CD4-positive, alpha-beta T cell treated with Interleukin-1 beta for 1 hour (primary cell): ENCODE data around the gene EID1.
"Not testable (repeated sequence)": the region's sequence is repeated elsewhere in the genome, so short reads cannot be mapped to it uniquely, and the experiment has no call there.

Source experiments
- DNase-seq, 2 donors: peaks; one replicate each; pipeline ENCODE4 v3.0.0-alpha.2; 2020 to 2022

EID1 gene

GRCh38 chr15:48877630-48878595 lies at the start of gene EID1:
TSS of gene EID1 (plus strand) at chr15:48878134. CDS start at chr15:48878177, 43 bp downstream.
- peak; percentile 94 for DNase-seq

GRCh38 chr15:48828471-48828870 lies 49.5 kb upstream of the EID1 start:
- no peak for DNase-seq

DNA sequence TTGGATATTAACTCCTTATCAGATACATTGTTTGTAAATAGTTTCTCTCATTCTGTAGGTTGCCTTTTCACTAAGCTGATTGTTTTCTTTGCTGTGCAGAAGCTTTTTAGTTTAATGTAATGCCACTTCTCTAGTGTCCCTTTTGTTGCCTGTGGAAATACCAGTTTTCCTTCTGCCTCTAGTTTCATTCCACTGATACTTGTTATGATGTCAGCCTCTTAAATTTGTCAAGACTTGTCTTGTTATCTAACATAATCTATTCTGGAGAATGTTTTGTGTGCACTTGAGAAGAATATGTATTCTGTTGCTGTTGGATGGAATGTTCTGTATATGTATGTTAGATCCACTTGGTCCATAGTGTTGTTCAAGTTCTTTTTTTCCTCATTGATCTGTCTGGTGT lies 49.0 kb upstream of the EID1 start:
- DNase-seq: no peak

- DNase-seq: no peak
Measured at GRCh38 chr15:48832648-48833047, 45.3 kb upstream of the EID1 start.

DNA sequence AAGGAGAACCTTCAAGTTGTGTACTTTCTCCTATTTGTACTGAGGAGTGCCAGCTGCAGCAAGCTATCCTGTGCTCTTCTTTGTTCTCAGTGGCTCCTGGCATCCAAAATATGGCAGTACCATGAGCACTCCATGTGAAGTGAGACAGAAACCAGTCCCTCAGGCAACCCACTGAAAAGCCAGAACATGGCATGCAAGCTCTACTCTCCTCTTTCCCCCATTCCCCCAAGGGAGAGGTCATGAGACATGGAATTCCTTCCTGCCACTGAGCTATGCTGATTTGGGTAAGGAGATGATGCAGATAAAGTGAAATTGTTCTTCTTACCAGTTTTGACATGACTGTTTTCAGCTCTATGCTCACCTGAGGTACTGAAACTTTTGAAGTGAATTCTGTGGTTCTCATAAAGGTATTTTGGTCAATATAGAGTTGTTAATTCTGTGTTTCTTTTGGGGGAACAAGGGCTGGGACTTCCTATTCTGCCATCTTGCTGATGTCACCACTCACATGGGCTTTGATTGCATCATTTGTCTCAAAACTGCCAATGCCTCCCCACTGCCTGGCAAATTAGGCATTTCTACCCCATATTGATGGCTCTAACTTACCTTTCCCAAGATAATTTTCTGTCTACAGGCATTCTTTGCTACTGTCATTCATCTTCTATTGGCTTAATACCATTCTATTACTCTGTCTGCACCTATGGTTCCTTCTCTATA lies 44.3 kb upstream of the EID1 start:
- no peak for DNase-seq

- DNase-seq: no peak
Measured at GRCh38 chr15:48834756-48835155, 43.2 kb upstream of the EID1 start.

GRCh38 chr15:48842501-48842900 lies 35.4 kb upstream of the EID1 start:
- DNase-seq: no peak

DNA sequence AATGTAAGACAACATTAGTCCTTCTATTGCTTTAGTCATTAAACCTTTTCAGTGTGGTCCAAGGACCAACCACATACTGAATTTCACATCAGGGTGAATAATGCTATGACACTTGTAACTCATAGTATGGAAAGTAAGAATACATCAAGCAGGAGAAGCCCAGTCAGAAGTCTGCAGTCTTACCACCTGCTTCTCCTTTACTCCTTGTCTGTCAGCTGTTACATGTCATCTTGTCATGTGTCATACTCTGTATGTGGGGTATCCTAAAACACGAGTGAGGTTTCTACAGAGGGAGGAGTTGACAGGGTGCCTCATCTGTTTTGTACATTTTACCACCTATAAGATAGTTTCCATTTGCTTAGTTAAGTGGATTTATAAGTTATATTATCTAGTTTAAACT lies 32.8 kb upstream of the EID1 start:
- DNase-seq: no peak

- DNase-seq: no peak
Measured at GRCh38 chr15:48850648-48851047, 27.3 kb upstream of the EID1 start.

DNA sequence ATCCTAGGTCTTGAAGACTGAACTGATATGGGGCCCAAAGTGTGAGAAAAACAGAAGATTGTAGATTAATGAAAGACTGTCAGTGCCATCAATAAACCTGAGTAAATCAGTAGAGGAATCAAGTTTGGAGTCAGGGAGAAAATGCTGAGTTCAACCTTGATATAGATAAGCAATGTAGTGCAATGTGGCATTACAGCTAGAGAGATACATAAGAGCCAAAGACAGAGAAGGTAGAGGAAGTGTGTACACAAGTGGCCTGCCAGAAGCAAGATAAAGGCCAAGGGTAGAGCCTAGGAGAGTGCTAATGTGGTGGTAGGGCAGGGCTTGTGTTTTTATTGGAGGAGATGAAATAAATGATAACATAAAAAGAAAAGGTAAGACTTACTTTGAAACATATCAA lies 26.0 kb upstream of the EID1 start:
- no peak for DNase-seq

DNA sequence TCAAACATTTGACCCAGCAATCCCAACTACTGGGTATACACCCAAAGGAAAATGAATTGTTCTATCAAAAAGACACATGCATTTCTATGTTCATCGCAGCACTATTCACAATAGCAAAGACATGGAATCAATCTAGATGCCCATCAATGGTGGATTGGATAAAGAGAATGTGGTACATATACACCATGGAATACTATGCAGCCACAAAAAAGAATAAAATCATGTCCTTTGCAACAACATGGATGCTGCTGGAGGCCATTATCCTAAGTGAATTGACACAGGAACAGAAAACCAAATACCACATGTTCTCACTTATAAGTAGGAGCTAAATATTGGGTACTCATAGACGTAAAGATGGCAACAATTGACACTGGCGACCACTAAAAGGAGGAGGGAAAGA lies 23.5 kb upstream of the EID1 start:
- not testable (repeated sequence) for DNase-seq

- DNase-seq: no peak
Measured at GRCh38 chr15:48855501-48856440, 22.2 kb upstream of the EID1 start.

DNA sequence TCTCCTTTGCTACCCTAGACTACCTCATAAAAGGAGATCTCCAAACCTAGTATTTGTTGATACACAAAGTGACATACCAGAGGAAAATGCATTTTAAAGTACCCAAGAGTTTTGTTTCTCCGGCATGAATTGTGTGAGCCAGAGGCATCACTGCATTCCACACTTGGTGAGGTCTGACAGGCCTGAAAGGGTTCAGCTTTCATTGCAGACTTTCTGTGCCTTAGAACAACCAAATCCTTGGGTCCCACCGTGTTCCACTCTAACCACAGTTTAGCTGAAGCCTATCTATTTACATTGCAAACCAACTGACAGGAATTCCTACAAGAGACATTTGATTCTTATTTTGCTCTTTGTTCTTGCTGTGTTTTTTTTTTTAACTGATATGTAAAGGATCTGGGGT lies 21.0 kb upstream of the EID1 start:
- DNase-seq: no peak

- DNase-seq: no peak
Measured at GRCh38 chr15:48858401-48858800, 19.5 kb upstream of the EID1 start.

DNA sequence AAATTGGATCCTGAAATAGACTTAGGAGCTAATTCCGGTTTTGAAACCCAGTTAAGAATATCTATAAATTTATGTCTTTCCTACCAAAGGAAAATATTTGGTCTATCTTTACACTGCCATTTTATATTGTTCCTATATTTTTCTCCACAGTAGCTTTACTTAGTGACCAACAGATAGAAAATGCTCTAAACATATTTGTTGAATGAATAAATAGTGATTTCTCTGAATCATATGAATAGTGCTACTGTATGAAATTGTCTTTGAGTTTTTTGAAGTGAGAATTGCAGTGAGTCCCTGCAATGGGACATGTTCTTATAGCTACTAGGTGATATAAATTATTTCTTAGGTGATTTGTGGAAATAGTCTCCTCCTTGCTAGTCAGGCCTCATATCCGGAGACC lies 18.5 kb upstream of the EID1 start:
- DNase-seq: no peak

DNA sequence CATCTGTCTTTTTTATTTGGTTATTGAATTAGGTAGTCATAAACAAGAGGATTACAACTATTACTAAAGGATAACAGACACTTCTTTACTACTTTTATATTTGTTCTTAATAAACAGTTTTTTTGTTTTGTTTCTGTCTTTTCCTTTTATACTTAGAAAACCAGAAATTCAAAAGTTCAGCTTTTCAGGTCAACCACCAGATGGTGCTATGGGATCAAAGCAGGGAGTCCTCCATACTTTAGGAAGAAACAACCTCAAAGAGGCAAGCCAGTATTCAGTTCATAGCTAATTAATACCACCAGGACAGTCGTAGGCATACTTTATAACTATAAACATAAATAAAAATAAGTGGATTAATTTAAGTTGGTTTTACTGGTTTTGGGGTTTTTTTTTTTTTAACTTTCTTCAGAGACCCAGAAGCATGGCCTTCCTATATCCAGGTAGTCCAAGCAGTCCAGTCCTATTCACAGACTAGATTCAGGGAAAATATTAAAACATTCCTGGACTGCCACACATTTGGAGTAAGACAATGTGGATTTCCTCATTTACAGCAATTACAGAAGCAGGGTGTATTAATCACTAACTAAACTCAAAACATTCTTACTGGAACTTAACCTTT lies 16.0 kb upstream of the EID1 start:
- DNase-seq: peak; percentile 49 to 64

GRCh38 chr15:48862705-48863104 lies 15.2 kb upstream of the EID1 start:
- no peak for DNase-seq

- no peak for DNase-seq
Measured at GRCh38 chr15:48865370-48866079, 12.4 kb upstream of the EID1 start.

DNA sequence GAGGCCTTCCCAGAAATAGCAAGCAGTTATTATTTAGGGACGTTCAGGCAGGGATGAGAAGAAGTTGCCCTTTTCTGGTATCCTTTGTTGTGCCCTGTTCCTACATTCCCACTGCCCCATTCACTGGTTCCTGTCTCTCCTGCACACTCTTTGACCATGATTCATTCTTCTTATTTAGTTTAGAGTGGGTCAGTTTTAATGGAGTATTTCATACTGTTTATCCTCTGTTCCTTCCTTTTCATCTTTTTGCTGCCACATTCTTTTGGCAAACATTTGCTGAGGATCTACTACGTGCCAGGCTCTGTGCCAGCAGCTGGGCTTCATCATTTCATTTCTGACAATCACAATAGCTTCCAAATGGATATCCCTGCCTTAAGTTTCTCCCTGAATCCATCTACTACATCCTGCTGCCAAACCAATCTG lies 11.8 kb upstream of the EID1 start:
- no peak for DNase-seq

- DNase-seq: no peak
Measured at GRCh38 chr15:48868023-48868422, 9.9 kb upstream of the EID1 start.

- DNase-seq: no peak
Measured at GRCh38 chr15:48868536-48868935, 9.4 kb upstream of the EID1 start.

DNA sequence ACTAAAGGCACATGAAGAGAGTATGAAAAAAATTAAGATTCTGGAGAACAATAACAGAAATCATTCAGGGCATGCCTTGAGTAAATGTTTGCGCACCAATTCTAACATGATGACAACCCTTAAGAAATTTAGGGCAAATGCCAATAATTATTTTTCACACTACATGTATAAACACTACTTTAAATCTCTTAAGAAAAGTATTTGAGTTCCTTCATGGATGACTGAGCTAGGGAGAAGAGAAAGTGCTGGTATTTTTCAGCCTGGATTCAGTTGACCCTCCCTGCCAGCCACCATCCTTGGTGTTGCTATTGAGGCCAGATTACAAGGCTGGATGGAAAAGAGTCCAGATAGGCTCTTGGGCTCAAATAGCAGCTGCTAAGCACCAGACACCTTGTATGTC lies 8.0 kb upstream of the EID1 start:
- DNase-seq: no peak
